Lower leg skin (tissue), 3 donors: ENCODE results near the gene MIP.

Source experiments
- CTCF ChIP-seq, 3 donors: fragments of 450-650 bp; IDR thresholded peaks; one replicate each; pipeline ENCODE4 v1.5.1; 2016; ENCODE audit warnings: antibody characterized with exemption in 3 of 3, mild to moderate bottlenecking in 3 of 3, moderate library complexity in 2 of 3
- POLR2A ChIP-seq, 2 donors: fragments of 450-650 bp; IDR thresholded peaks; one replicate each; pipeline ENCODE4 v1.6.1; 2016 to 2017; ENCODE audit warnings: antibody characterized with exemption in 2 of 2, mild to moderate bottlenecking in 1 of 2, moderate library complexity in 1 of 2

- TF ChIP-seq POLR2A (IDR thresholded peaks at IDR 0.05), result no peak
- TF ChIP-seq CTCF (IDR thresholded peaks at IDR 0.05), result no peak
Measured at GRCh38 chr12:56414401-56414800, 40.1 kb downstream of the MIP start.
